ENCODE results near the gene ASPSCR1. TPM values are rescaled to one million over a fixed set of nuclear protein-coding genes. Genes with fewer than 3 reads are reported as not detected.

The ASPSCR1 gene
- total RNA-seq, 1 donor from 2014 or later, result 20.1 TPM

- TF ChIP-seq, protein P1, sequence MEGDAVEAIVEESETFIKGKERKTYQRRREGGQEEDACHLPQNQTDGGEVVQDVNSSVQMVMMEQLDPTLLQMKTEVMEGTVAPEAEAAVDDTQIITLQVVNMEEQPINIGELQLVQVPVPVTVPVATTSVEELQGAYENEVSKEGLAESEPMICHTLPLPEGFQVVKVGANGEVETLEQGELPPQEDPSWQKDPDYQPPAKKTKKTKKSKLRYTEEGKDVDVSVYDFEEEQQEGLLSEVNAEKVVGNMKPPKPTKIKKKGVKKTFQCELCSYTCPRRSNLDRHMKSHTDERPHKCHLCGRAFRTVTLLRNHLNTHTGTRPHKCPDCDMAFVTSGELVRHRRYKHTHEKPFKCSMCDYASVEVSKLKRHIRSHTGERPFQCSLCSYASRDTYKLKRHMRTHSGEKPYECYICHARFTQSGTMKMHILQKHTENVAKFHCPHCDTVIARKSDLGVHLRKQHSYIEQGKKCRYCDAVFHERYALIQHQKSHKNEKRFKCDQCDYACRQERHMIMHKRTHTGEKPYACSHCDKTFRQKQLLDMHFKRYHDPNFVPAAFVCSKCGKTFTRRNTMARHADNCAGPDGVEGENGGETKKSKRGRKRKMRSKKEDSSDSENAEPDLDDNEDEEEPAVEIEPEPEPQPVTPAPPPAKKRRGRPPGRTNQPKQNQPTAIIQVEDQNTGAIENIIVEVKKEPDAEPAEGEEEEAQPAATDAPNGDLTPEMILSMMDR (conservative IDR thresholded peaks at IDR 0.05; ENCODE audit: low read depth, low read length), result no peak
- no peak for DNase-seq (ENCODE audit: low read depth)
- H3K4me3 ChIP-seq (ENCODE audit: low read depth, low read length), result no peak overlapping the region
Measured at GRCh38 chr17:81983011-81983638, 5.7 kb downstream of the ASPSCR1 start.

DNA sequence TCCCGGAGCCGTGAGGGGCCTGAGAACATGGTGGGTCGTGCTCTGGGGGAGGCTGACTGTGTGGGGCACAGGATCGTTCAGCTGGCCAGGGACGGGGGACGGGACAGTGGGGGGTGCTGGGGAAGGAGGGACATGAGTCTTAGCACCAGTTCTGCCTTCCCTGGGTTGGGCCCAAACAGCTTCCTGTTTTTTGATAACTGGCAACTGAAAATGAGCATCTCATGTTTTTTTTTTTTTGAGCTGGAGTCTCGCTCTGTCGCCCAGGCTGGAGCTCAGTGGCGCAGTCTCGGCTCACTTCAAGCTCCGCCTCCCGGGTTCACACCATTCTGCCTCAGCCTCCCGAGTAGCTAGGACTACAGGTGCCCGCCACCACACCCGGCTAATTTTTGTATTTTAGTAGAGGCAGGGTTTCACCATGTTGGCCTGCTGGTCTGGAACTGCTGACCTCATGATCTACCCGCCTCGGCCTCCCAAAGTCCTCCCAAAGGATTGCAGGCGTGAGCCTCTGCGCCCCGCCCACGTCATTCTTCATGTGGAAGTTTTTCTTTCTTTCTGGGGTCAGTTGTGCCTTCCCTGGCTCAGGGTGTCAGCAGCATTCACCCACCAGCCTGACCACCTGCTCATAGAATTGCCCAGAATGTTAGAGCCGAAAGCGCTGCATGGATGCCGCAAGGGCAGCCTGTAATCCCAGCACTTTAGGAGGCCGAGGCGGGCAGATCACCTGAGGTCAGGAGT, 6.4 kb downstream of the ASPSCR1 start:
- no peak overlapping the region for H3K4me3 ChIP-seq (ENCODE audit: low read depth, low read length)
- TF ChIP-seq, protein P1 (conservative IDR thresholded peaks at IDR 0.05; ENCODE audit: low read depth, low read length), result no peak
- no peak for DNase-seq (ENCODE audit: low read depth)

GRCh38 chr17:81984773-81985410, 7.5 kb downstream of the ASPSCR1 start:
- H3K4me3 ChIP-seq (ENCODE audit: low read depth, low read length), result no peak overlapping the region
- no peak for DNase-seq (ENCODE audit: low read depth)
- TF ChIP-seq, protein P1 (conservative IDR thresholded peaks at IDR 0.05; ENCODE audit: low read depth, low read length), result no peak

DNA sequence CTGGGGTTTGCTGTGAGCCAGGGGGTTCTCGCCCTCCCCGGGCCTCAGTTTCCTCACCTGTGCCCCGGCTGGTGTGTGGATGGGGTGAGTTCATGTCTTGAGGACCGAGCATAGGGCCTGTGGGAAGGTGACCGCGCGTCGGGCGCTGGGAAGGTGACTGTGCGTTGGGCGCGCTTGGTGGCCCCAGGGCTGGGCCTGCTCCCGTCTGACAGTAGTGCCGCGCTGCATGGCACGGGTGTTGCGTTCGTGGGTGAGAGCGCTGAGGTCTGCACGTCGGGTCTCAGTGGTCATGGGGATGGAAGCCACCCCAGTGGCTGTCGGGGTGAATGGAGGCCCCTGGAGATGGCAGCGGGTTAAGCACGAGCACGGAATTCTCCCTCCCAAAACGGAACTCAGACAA, 9.2 kb downstream of the ASPSCR1 start:
- TF ChIP-seq, protein P1 (conservative IDR thresholded peaks at IDR 0.05; ENCODE audit: low read depth, low read length), result no peak
- no peak overlapping the region for H3K4me3 ChIP-seq (ENCODE audit: low read depth, low read length)

GRCh38 chr17:81987161-81987770, 9.8 kb downstream of the ASPSCR1 start:
- no peak overlapping the region for H3K4me3 ChIP-seq (ENCODE audit: low read depth, low read length)
- TF ChIP-seq, protein P1 (conservative IDR thresholded peaks at IDR 0.05; ENCODE audit: low read depth, low read length), result no peak
- DNase-seq (ENCODE audit: low read depth), result no peak

More for the DNA sequence above, 9.2 kb downstream of the ASPSCR1 start:
- DNase-seq (ENCODE audit: low read depth), result no peak

GRCh38 chr17:81990836-81991683, 13.6 kb downstream of the ASPSCR1 start:
- no peak overlapping the region for H3K4me3 ChIP-seq (ENCODE audit: low read depth, low read length)
- no peak for DNase-seq (ENCODE audit: low read depth)
- TF ChIP-seq, protein P1 (conservative IDR thresholded peaks at IDR 0.05; ENCODE audit: low read depth, low read length), result no peak
